GM12878 (cell line): Measurements from ENCODE around the gene PTPRN2. TPM values are rescaled to one million over a fixed set of nuclear protein-coding genes. Genes with fewer than 3 reads are reported as not detected.

Experiments
- ATAC-seq: fragments of 200-7000 bp; cut with Tn5 transposase; 3 replicates; pipeline ENCODE4 v1.9.1; 2020; ENCODE audit warnings: mild to moderate bottlenecking, moderate library complexity
- BruUV-seq: library from RNA; stranded (reverse); fragments of 400-500 nt; replicated peaks from 2 replicates; lab custom pipeline; 2021; lab: Mats Ljungman, UMichigan
- CTCF ChIA-PET: fragments of 300-600 bp; sonication (Branson Sonifier 250); formaldehyde crosslinking; extraction: SDS; loops from one replicate; lab custom pipeline; 2021; ENCODE audit warnings: inconsistent platforms; lab: Yijun Ruan, JAX
- POLR2A ChIA-PET: fragments of 350-600 bp; formaldehyde crosslinking; extraction: SDS; loops from one replicate; lab custom pipeline; 2021; ENCODE audit warnings: inconsistent platforms; lab: Charles Lee
- RAD21 ChIA-PET: fragments of 300-600 bp; sonication (Branson Sonifier 250); formaldehyde crosslinking; loops from one replicate; lab custom pipeline; 2023; ENCODE audit warnings: antibody characterized with exemption; ENCODE audit not compliant: unreplicated experiment; lab: Charles Lee
- SMC1A ChIA-PET: fragments of 300-600 bp; sonication (Branson Sonifier 250); formaldehyde crosslinking; loops from one replicate; lab custom pipeline; 2023; ENCODE audit not compliant: unreplicated experiment, uncharacterized antibody; lab: Charles Lee
- DNase-seq: peaks from one replicate; pipeline ENCODE4 v3.0.0-alpha.2; 2011; ENCODE audit warnings: low read depth, low spot score
- FAIRE-seq: peaks from 3 replicates; lab custom pipeline; 2011; peaks lifted over from hg19 to GRCh38; lab: Jason Lieb, UNC
- H2AFZ ChIP-seq: 2 replicates; pipeline ENCODE4 v1.6.0; 2011; ENCODE audit warnings: low read depth, low read length, control low read depth; ENCODE audit not compliant: control insufficient read depth
- H3K27ac ChIP-seq: 2 replicates; pipeline ENCODE4 v1.5.1; 2011; ENCODE audit warnings: control low read depth; ENCODE audit not compliant: control insufficient read depth, insufficient read depth
- H3K27me3 ChIP-seq, 2 experiments: replicated peaks in 1 of 2; 2 replicates each; pipeline versions ENCODE4 v1.6.0 to v1.6.1; 2011; ENCODE audit warnings: low read length in 1 of 2; ENCODE audit not compliant: control insufficient read depth in 2 of 2, insufficient read depth in 2 of 2
- H3K36me3 ChIP-seq, 2 experiments: 2 replicates each; pipeline ENCODE4 v1.5.1; 2011; ENCODE audit warnings: low read length in 1 of 2; ENCODE audit not compliant: control insufficient read depth in 2 of 2, insufficient read depth in 2 of 2
- H3K4me1 ChIP-seq: 2 replicates; pipeline ENCODE4 v1.6.1; 2011; ENCODE audit warnings: mild to moderate bottlenecking, low read length, moderate library complexity, mixed read lengths; ENCODE audit not compliant: control insufficient read depth, insufficient read depth
- H3K4me2 ChIP-seq: 2 replicates; pipeline ENCODE4 v1.6.0; 2011; ENCODE audit warnings: control low read depth; ENCODE audit not compliant: control insufficient read depth, insufficient read depth
- H3K4me3 ChIP-seq: fragments of 200-600 bp; sonication (generic); 2 replicates; pipeline ENCODE4 v1.5.1; 2016
- H3K79me2 ChIP-seq: 2 replicates; pipeline ENCODE4 v1.6.0; 2011; ENCODE audit warnings: low read length; ENCODE audit not compliant: control insufficient read depth, insufficient read depth
- H3K9ac ChIP-seq: 2 replicates; pipeline ENCODE4 v1.8.0; 2011; ENCODE audit warnings: low read length, control low read depth, mixed read lengths; ENCODE audit not compliant: control insufficient read depth, insufficient read depth
- H3K9me3 ChIP-seq: replicated peaks from 3 replicates; pipeline ENCODE4 v1.5.1; 2011; ENCODE audit warnings: mild to moderate bottlenecking, low read length; ENCODE audit not compliant: control insufficient read depth, insufficient read depth
- H4K20me1 ChIP-seq: 2 replicates; pipeline ENCODE4 v1.6.0; 2011; ENCODE audit not compliant: control insufficient read depth, insufficient read depth
- CUX1 ChIP-seq: IDR thresholded peaks from 2 replicates; pipeline ENCODE4 v1.6.1; 2012; ENCODE audit warnings: improper control_type of control experiment, low read depth, low read length; ENCODE audit not compliant: insufficient replicate concordance
- ELK1 ChIP-seq: IDR thresholded peaks from 2 replicates; pipeline ENCODE4 v1.6.1; 2012; ENCODE audit warnings: low read depth, low read length, improper control_type of control experiment
- EP300 ChIP-seq, 2 experiments: fragments of 150-350 bp in 1 of 2; IDR thresholded peaks; 2 replicates each; pipeline ENCODE4 v1.6.1; 2011 to 2012; ENCODE audit warnings: low read depth in 2 of 2, low read length in 2 of 2, borderline replicate concordance in 1 of 2, improper control_type of control experiment in 1 of 2, inconsistent platforms in 1 of 2; ENCODE audit not compliant: control insufficient read depth in 1 of 2
- EZH2 ChIP-seq: IDR thresholded peaks from 2 replicates; pipeline ENCODE4 v1.6.1; 2012; ENCODE audit warnings: low read depth, mild to moderate bottlenecking, control low read depth, inconsistent platforms, low read length, borderline replicate concordance; ENCODE audit not compliant: control insufficient read depth
- GABPA ChIP-seq: IDR thresholded peaks from 2 replicates; pipeline ENCODE4 v1.6.1; 2014; ENCODE audit warnings: antibody characterized with exemption, low read depth, mild to moderate bottlenecking, inconsistent platforms
- KDM1A ChIP-seq: fragments of 200-600 bp; sonication (generic); IDR thresholded peaks from 2 replicates; pipeline ENCODE4 v1.6.1; 2016; ENCODE audit warnings: borderline replicate concordance
- NBN ChIP-seq: fragments of 450-650 bp; IDR thresholded peaks from 2 replicates; pipeline ENCODE4 v1.6.1; 2016
- RBBP5 ChIP-seq: fragments of 200-600 bp; sonication (generic); conservative IDR thresholded peaks from 2 replicates; pipeline ENCODE4 v1.6.1; 2016
- SP1 ChIP-seq: IDR thresholded peaks from one replicate; pipeline ENCODE4 v1.6.1; 2011; ENCODE audit warnings: low read depth, low read length
- YBX1 ChIP-seq: fragments of 450-650 bp; IDR thresholded peaks from 2 replicates; pipeline ENCODE4 v1.6.1; 2016; ENCODE audit warnings: antibody characterized with exemption
- ZBTB11 ChIP-seq: fragments of 450-650 bp; formaldehyde crosslinking; IDR thresholded peaks from 2 replicates; pipeline ENCODE4 v1.5.0; 2022; ENCODE audit warnings: mild to moderate bottlenecking, missing genetic modification characterization
- ZSCAN29 ChIP-seq: fragments of 450-650 bp; IDR thresholded peaks from 2 replicates; pipeline ENCODE4 v1.6.1; 2017; ENCODE audit warnings: mild to moderate bottlenecking, moderate library complexity
- WGBS: methylation state at CpG from one replicate; pipeline ENCODE4 v1.1.6; 2016; ENCODE audit warnings: low lambda C conversion rate; ENCODE audit not compliant: insufficient replicate concordance, insufficient coverage; ENCODE audit errors: missing lambda C conversion rate; 5-methylcytosine and 5-hydroxymethylcytosine counted together
- in situ Hi-C: fragments of 300-500 bp; cut with MboI; formaldehyde crosslinking; loops from 9 replicates; pipeline ENCODE4 v1.14.3; 2018; ENCODE audit warnings: mixed read lengths
- intact Hi-C: fragments of 100-400 bp; cut with micrococcal nuclease; formaldehyde crosslinking; loops from one replicate; pipeline ENCODE4 v1.14.2; 2022; ENCODE audit not compliant: unreplicated experiment
- polyA plus RNA-seq, 11 experiments: library from polyadenylated mRNA; depleted of rRNA in 4 of 11; unstranded in 6 of 11; stranded (reverse) in 5 of 11; fragments of >200 nt; fragmentation: Nextera tagmentation in 4 of 11; fragmentation: Illumina TruSeq in 1 of 11; extraction: Ambion mirVana in 4 of 11; extraction: Trizol in 1 of 11; gene quantifications; 1 replicate in 1 of 11; 2 replicates in 10 of 11; pipeline versions ENCODE4 v1.2.1 to v1.2.3, GENCODE V29; 2011 to 2016; ENCODE audit warnings: inconsistent platforms in 2 of 11, missing spikeins in 2 of 11, low read depth in 1 of 11
- total RNA-seq, 4 experiments: library from RNA; depleted of rRNA in 3 of 4; stranded (reverse); fragments of >200 nt in 3 of 4; fragmentation: Illumina TruSeq in 1 of 4; extraction: Trizol in 1 of 4; gene quantifications; 2 replicates each; pipeline versions ENCODE4 v1.2.1 to v1.2.3, GENCODE V29; 2013 to 2021

Gene PTPRN2
- total and polyA plus RNA-seq, 10 of the 15 experiments (the other 5 are each of a cell fraction or from before 2014, with no cell fraction given) = 5.4 TPM; not detected in 9

GRCh38 chr7:158286210-158286609 lies 301.4 kb downstream of the PTPRN2 start:
- Histone ChIP-seq H3K27me3 (no peaks in the 10 kb centered on the region), H3K27ac (no peak overlapping the region), H3K9me3 (peaks cover 1% of the 10 kb centered on the region; the same call in 1 of the 3 replicates), H3K4me3 (no peak overlapping the region)
- SMC1A ChIA-PET = no interaction called here
- no peak for DNase-seq
- 23% methylated on average over 2 of the region's 2 CpGs for WGBS
- in situ Hi-C loops = no loop called here
- TF ChIP-seq CUX1 (no peak), GABPA (no peak), ZBTB11 (CRISPR knock-in tag) (no peak), SP1 (no peak), RBBP5 (no peak), EZH2 (no peak), NBN (no peak), EP300 (IDR thresholded peaks at IDR 0.05; ENCODE audit: borderline replicate concordance in 1 of 2, control insufficient read depth in 1 of 2, low read depth in 2 of 2, low read length in 2 of 2) (no peak), ELK1 (no peak), ZSCAN29 (no peak), KDM1A (no peak), YBX1 (no peak)
- TF ChIP-seq, all 136 proteins: peak for 0
- POLR2A ChIA-PET = no interaction called here
- RAD21 ChIA-PET = no interaction called here
- FAIRE-seq = no peak
- Histone ChIP-seq H3K9ac (no peak overlapping the region), H3K36me3 (no peaks in the 10 kb centered on the region; a peak in 1 of 4 replicates), H2AFZ (no peak overlapping the region), H3K4me2 (no peak overlapping the region), H4K20me1 (no peaks in the 10 kb centered on the region), H3K4me1 (no peaks in the 10 kb centered on the region), H3K79me2 (no peaks in the 10 kb centered on the region)
- ATAC-seq = no peak
- BruUV-seq = no TSS peak
- CTCF ChIA-PET = no interaction called here
- intact Hi-C loops = no loop called here
